ENCODE data around the gene ZNF764. TPM values are rescaled to one million over a fixed set of nuclear protein-coding genes. Genes with fewer than 3 reads are reported as not detected.

Gene ZNF764
- total and polyA plus RNA-seq, 9 of the 15 experiments (the other 6 are each of a cell fraction or from before 2014, with no cell fraction given): 0.69 to 10.1 (median 4.1) TPM

GRCh38 chr16:30571445-30572322 lies 13.5 kb upstream of the ZNF764 start, which contains the start of gene ZNF688 (continued):
- TF ChIP-seq HNRNPUL1 (IDR thresholded peaks at IDR 0.05; ENCODE audit: low read length) (no peak), KAT8 (IDR thresholded peaks at IDR 0.05; ENCODE audit: low read depth) (no peak), SMC3 (conservative IDR thresholded peaks at IDR 0.05; ENCODE audit: insufficient read depth, low read depth, low read length) (no peak), NRF1 (conservative IDR thresholded peaks at IDR 0.05 in 1 of 2, IDR thresholded peaks at IDR 0.05 in 1 of 2) (peak; percentile 57 to 71), SMAD3 (CRISPR knock-in tag; conservative IDR thresholded peaks at IDR 0.05) (0 out of 2 replicates have a peak, but pooled peaks have one; percentile 44), ZBTB26 (CRISPR knock-in tag; IDR thresholded peaks at IDR 0.05) (no peak), POLR2H (tag; IDR thresholded peaks at IDR 0.05; ENCODE audit: low read depth) (peak; percentile 85), TAL1 (IDR thresholded peaks at IDR 0.05) (no peak), NELFE (IDR thresholded peaks at IDR 0.05; ENCODE audit: insufficient read depth, insufficient read length) (no peak), ZNF511 (CRISPR knock-in tag; IDR thresholded peaks at IDR 0.05) (no peak; the same call in 1 of the 2 replicates), E2F1 (CRISPR knock-in tag; IDR thresholded peaks at IDR 0.05) (peak; percentile 34; the same call in 1 of the 2 replicates), MYBL2 (IDR thresholded peaks at IDR 0.05; ENCODE audit: low read depth) (peak; percentile 77), MYBL2 (CRISPR knock-in tag; IDR thresholded peaks at IDR 0.05; ENCODE audit: borderline replicate concordance) (no peak), MCM5 (IDR thresholded peaks at IDR 0.05; ENCODE audit: low read depth) (no peak), RERE (CRISPR knock-in tag; IDR thresholded peaks at IDR 0.05; ENCODE audit: borderline replicate concordance) (no peak), TRIM25 (IDR thresholded peaks at IDR 0.05; ENCODE audit: borderline replicate concordance) (no peak), ZNF146 (CRISPR knock-in tag; IDR thresholded peaks at IDR 0.05; ENCODE audit: unreplicated experiment) (no peak)

All from K562 (cell line).